ENCODE results near the gene CCDC144A.
"Not testable (repeated sequence)": the region's sequence is repeated elsewhere in the genome, so short reads cannot be mapped to it uniquely, and the experiment has no call there.

GRCh38 chr17:16788889-16789536 is 99.0 kb downstream of the CCDC144A start:
- not testable (repeated sequence) for TF ChIP-seq LEF1 (IDR thresholded peaks at IDR 0.05; ENCODE audit: borderline replicate concordance); SP1 (IDR thresholded peaks at IDR 0.05); NFRKB (IDR thresholded peaks at IDR 0.05); ELF4 (IDR thresholded peaks at IDR 0.05); HDGF (IDR thresholded peaks at IDR 0.05; ENCODE audit: borderline replicate concordance); PKNOX1 (IDR thresholded peaks at IDR 0.05); L3MBTL2 (conservative IDR thresholded peaks at IDR 0.05)
